ENCODE data around the gene SELENOO.

Gene SELENOO

DNA sequence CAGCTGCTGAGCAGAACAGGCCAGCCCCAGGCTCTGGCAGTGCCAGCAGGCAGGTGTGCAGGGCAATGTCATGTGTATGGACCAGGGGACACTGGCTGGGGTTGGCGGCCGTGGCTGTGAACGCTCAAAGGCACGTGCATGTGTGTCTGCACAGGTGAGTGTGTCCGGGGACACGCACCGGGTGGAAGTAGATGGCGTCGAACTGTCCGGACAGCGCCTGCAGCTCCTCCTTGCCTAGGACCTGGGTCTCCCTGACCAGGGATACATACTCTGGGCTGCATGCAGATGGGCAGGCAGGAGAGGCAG, 49.4 kb downstream of the SELENOO start:
- peak overlapping the region; percentile 96 for H3K4me3 ChIP-seq (ENCODE audit: low read length)
- no peaks in the 10 kb centered on the region for H3K9me2 ChIP-seq (replicated peaks; ENCODE audit: control insufficient read depth, low read length)
- peak overlapping the region; percentile 96 for H3K4me2 ChIP-seq (ENCODE audit: low read length)
- H3K27ac ChIP-seq (ENCODE audit: low read depth, low read length) = no peak overlapping the region
- H3K4me1 ChIP-seq (ENCODE audit: control insufficient read depth, low read length) = peaks cover 41% of the 10 kb centered on the region
- no peaks in the 10 kb centered on the region for H3K9me3 ChIP-seq (ENCODE audit: control insufficient read depth, insufficient read depth, low read length)
- H3K79me2 ChIP-seq (ENCODE audit: control insufficient read depth, low read length) = peaks cover 32% of the 10 kb centered on the region
- peaks cover 3% of the 10 kb centered on the region; the same call in 1 of the 2 replicates for H4K20me1 ChIP-seq (ENCODE audit: control insufficient read depth, insufficient read depth, low read depth, low read length)
- no peaks in the 10 kb centered on the region for H3K27me3 ChIP-seq (ENCODE audit: control insufficient read depth, low read length)
- H3F3A ChIP-seq (ENCODE audit: control insufficient read depth, insufficient read depth) = peaks cover 7% of the 10 kb centered on the region
- TF ChIP-seq, protein P1, sequence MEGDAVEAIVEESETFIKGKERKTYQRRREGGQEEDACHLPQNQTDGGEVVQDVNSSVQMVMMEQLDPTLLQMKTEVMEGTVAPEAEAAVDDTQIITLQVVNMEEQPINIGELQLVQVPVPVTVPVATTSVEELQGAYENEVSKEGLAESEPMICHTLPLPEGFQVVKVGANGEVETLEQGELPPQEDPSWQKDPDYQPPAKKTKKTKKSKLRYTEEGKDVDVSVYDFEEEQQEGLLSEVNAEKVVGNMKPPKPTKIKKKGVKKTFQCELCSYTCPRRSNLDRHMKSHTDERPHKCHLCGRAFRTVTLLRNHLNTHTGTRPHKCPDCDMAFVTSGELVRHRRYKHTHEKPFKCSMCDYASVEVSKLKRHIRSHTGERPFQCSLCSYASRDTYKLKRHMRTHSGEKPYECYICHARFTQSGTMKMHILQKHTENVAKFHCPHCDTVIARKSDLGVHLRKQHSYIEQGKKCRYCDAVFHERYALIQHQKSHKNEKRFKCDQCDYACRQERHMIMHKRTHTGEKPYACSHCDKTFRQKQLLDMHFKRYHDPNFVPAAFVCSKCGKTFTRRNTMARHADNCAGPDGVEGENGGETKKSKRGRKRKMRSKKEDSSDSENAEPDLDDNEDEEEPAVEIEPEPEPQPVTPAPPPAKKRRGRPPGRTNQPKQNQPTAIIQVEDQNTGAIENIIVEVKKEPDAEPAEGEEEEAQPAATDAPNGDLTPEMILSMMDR (IDR thresholded peaks at IDR 0.05; ENCODE audit: low read depth, low read length, poor library complexity, severe bottlenecking) = no peak
- H3K36me3 ChIP-seq (ENCODE audit: control insufficient read depth, low read length) = peaks cover 40% of the 10 kb centered on the region

DNA sequence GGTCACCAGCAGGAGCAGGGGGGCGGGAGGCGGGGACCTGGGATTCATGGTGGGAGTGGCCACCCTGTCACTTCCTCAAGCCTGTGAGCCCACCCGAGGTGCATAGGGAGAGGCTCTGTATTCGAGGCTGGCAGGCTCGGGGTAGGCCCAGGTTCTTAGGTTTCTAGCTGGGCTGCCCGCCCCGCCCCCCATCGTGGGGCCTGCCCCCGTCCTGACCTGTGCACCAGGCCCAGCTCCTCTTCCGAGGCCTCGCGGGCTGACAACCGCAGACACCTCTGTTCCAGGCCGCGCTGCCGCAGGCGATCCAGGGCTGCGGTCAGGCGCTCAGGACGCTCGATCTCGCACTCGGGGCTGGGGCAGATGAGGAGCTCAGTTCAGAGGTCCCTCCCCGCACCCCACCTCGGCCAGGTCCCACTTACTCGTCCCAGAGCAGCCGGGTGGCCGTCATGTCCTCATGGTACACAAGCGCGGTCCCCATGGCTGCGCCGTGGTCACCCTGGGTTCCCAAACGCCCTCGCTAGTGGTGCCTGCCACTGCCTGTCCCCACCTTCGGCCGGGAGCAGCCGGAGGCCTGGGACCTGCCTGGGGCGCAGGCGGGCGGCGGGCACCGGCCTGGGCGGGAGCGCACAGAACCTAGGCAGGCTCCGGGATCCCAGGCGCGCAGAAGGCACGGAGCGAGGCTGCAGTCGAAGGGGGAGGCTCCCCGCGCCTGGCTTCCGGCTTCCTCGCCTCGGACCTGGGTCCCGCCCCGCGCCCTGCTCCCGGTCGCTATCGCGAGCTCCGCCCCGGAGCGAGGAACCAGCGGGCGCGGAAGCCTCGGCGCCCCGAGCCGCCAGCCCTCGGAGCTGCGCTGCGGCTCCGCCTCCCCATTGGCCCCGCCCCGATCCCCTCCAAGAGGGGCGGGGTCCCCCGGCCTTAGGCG, 50.0 kb downstream of the SELENOO start, which contains the start of gene HDAC10:
TSS of gene HDAC10 (minus strand) at position 711 of the 922 bp plus-strand sequence. CDS start at position 478, 233 bp downstream.
- Histone ChIP-seq H3K36me3 (ENCODE audit: control insufficient read depth, low read length) (peaks cover 36% of the 10 kb centered on the region), H3K4me2 (ENCODE audit: low read length) (peak within 1 kb of the TSS; percentile 96), H3K79me2 (ENCODE audit: control insufficient read depth, low read length) (peaks cover 26% of the 10 kb centered on the region), H3K27me3 (ENCODE audit: control insufficient read depth, low read length) (no peaks in the 10 kb centered on the region), H4K20me1 (ENCODE audit: control insufficient read depth, insufficient read depth, low read depth, low read length) (peaks cover 3% of the 10 kb centered on the region; the same call in 1 of the 2 replicates), H3K9me2 (replicated peaks; ENCODE audit: control insufficient read depth, low read length) (no peaks in the 10 kb centered on the region), H3K27ac (ENCODE audit: low read depth, low read length) (peak within 1 kb of the TSS; percentile 54), H3K4me1 (ENCODE audit: control insufficient read depth, low read length) (peaks cover 37% of the 10 kb centered on the region), H3K4me3 (ENCODE audit: low read length) (peak within 1 kb of the TSS; percentile 96), H3K9me3 (ENCODE audit: control insufficient read depth, insufficient read depth, low read length) (no peaks in the 10 kb centered on the region), H3F3A (ENCODE audit: control insufficient read depth, insufficient read depth) (peaks cover 7% of the 10 kb centered on the region)
- no peak for TF ChIP-seq EZH2phosphoT487 (IDR thresholded peaks at IDR 0.05; ENCODE audit: borderline replicate concordance, low read length)
- TF ChIP-seq, protein P1 (IDR thresholded peaks at IDR 0.05; ENCODE audit: low read depth, low read length, poor library complexity, severe bottlenecking) = no peak

DNA sequence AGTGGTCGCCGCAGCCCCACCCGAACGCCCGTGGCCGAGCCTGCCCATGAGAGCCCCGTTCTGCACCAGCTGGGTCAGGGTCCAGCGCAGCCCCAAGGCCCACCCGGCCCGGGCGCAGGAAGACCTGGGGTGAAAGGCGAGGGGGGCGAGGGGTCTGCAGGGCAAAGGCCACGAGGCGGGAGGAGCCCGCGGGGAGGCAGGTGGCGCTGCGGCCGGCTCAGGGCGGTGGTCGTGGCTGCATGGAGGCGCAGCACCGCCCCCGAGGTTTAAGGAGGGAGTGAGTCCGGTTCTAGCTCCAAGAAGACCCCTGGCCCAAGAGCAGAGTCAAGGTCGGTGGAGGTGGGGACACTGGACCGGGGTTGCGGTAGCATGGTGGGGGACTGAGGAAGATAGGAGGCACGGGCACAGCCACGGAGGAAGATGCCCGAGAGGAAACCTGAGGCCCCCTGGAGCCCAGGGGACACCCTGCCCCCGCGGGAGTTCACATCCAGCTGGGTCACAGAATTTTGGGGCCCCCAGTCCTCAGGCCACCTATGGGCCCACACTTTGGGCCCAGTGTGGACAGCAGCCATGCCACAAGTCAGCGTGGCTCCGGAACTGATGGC, 50.8 kb downstream of the SELENOO start:
- H3K27me3 ChIP-seq (ENCODE audit: control insufficient read depth, low read length) = no peaks in the 10 kb centered on the region
- TF ChIP-seq, protein P1 (IDR thresholded peaks at IDR 0.05; ENCODE audit: low read depth, low read length, poor library complexity, severe bottlenecking) = no peak
- no peak for TF ChIP-seq EZH2phosphoT487 (IDR thresholded peaks at IDR 0.05; ENCODE audit: borderline replicate concordance, low read length)
- peak overlapping the region; percentile 7 for H3K27ac ChIP-seq (ENCODE audit: low read depth, low read length)
- H3K9me3 ChIP-seq (ENCODE audit: control insufficient read depth, insufficient read depth, low read length) = no peaks in the 10 kb centered on the region
- H3K4me1 ChIP-seq (ENCODE audit: control insufficient read depth, low read length) = peaks cover 31% of the 10 kb centered on the region
- H4K20me1 ChIP-seq (ENCODE audit: control insufficient read depth, insufficient read depth, low read depth, low read length) = 0 out of 2 replicates have a peak, but pooled peaks cover 3% of the 10 kb centered on the region
- H3K9me2 ChIP-seq (replicated peaks; ENCODE audit: control insufficient read depth, low read length) = no peaks in the 10 kb centered on the region
- H3K36me3 ChIP-seq (ENCODE audit: control insufficient read depth, low read length) = peaks cover 36% of the 10 kb centered on the region
- H3K4me2 ChIP-seq (ENCODE audit: low read length) = peak overlapping the region; percentile 96
- H3K4me3 ChIP-seq (ENCODE audit: low read length) = peak overlapping the region; percentile 96
- peaks cover 7% of the 10 kb centered on the region for H3F3A ChIP-seq (ENCODE audit: control insufficient read depth, insufficient read depth)
- peaks cover 19% of the 10 kb centered on the region for H3K79me2 ChIP-seq (ENCODE audit: control insufficient read depth, low read length)
